ENCODE measurements around the gene TSEN2. TPM values are rescaled to one million over a fixed set of nuclear protein-coding genes. Genes with fewer than 3 reads are reported as not detected.

Gene TSEN2
- total and polyA plus RNA-seq, 9 of the 15 experiments (the other 6 are each of a cell fraction or from before 2014, with no cell fraction given) = 38.5 to 76.3 (median 46.6) TPM

- TF ChIP-seq AFF4 (CRISPR knock-in tag; IDR thresholded peaks at IDR 0.05) (peak; percentile 60; the same call in 1 of the 2 replicates), ERF (CRISPR knock-in tag; IDR thresholded peaks at IDR 0.05) (0 out of 2 replicates have a peak, but pooled peaks have one; percentile 16), NFE2 (IDR thresholded peaks at IDR 0.05; ENCODE audit: low read depth) (no peak), GABPA (tag; conservative IDR thresholded peaks at IDR 0.05; ENCODE audit: low read depth) (peak; percentile 31; the same call in 1 of the 2 replicates), ZBTB9 (CRISPR knock-in tag; IDR thresholded peaks at IDR 0.05) (no peak), ZNF75A (CRISPR knock-in tag; IDR thresholded peaks at IDR 0.05) (no peak), NR2F6 (CRISPR knock-in tag; IDR thresholded peaks at IDR 0.05) (no peak), KLF10 (CRISPR knock-in tag; IDR thresholded peaks at IDR 0.05) (no peak), BCL6 (CRISPR knock-in tag; IDR thresholded peaks at IDR 0.05) (no peak), ESRRA (IDR thresholded peaks at IDR 0.05; ENCODE audit: borderline replicate concordance, low read depth) (peak; percentile 68; the same call in 1 of the 2 replicates), ZNF785 (CRISPR knock-in tag; IDR thresholded peaks at IDR 0.05) (no peak), ZNF609 (CRISPR knock-in tag; IDR thresholded peaks at IDR 0.05; ENCODE audit: borderline replicate concordance) (no peak), CHD4 (IDR thresholded peaks at IDR 0.05; ENCODE audit: insufficient read depth, insufficient replicate concordance, low read depth, low read length, poor library complexity, severe bottlenecking) (no peak), PREB (CRISPR knock-in tag; IDR thresholded peaks at IDR 0.05) (no peak), ZNF282 (CRISPR knock-in tag; IDR thresholded peaks at IDR 0.05) (no peak)
These were observed at the start of gene TSEN2 (continued) for GRCh38 chr3:12484198-12484982.

All from K562 (cell line).